LoVo (cell line): ENCODE results near the gene SEMA4D.

ENCODE experiments used
- DNase-seq: peaks from one replicate; pipeline ENCODE4 v3.0.0-alpha.2; 2016; ENCODE audit warnings: low spot score

Gene SEMA4D

GRCh38 chr9:89465726-89466308 lies 32.1 kb downstream of the SEMA4D start:
- no peak for DNase-seq

- DNase-seq = no peak
Measured at GRCh38 chr9:89465001-89465451, 32.9 kb downstream of the SEMA4D start.

- DNase-seq = no peak
Measured at GRCh38 chr9:89464300-89464901, 33.5 kb downstream of the SEMA4D start.

GRCh38 chr9:89462817-89463683 lies 34.9 kb downstream of the SEMA4D start:
- DNase-seq = no peak

- no peak for DNase-seq
Measured at GRCh38 chr9:89462199-89462598, 35.7 kb downstream of the SEMA4D start.

GRCh38 chr9:89461265-89461664 lies 36.6 kb downstream of the SEMA4D start:
- no peak for DNase-seq

GRCh38 chr9:89460551-89460950 lies 37.4 kb downstream of the SEMA4D start:
- no peak for DNase-seq

- DNase-seq = no peak
Measured at GRCh38 chr9:89458768-89459496, 39.0 kb downstream of the SEMA4D start.

- DNase-seq = no peak
Measured at GRCh38 chr9:89457376-89457855, 40.5 kb downstream of the SEMA4D start.

GRCh38 chr9:89455356-89455824 lies 42.5 kb downstream of the SEMA4D start:
- no peak for DNase-seq

GRCh38 chr9:89454498-89455355 lies 43.2 kb downstream of the SEMA4D start:
- DNase-seq = no peak

- DNase-seq = no peak
Measured at GRCh38 chr9:89453452-89453851, 44.5 kb downstream of the SEMA4D start.

- DNase-seq = no peak
Measured at GRCh38 chr9:89452561-89452960, 45.4 kb downstream of the SEMA4D start.

- DNase-seq = no peak
Measured at GRCh38 chr9:89450213-89450612, 47.7 kb downstream of the SEMA4D start.

- no peak for DNase-seq
Measured at GRCh38 chr9:89449261-89449671, 48.6 kb downstream of the SEMA4D start.

GRCh38 chr9:89448821-89449220 lies 49.1 kb downstream of the SEMA4D start:
- no peak for DNase-seq

GRCh38 chr9:89448381-89448780 lies 49.5 kb downstream of the SEMA4D start:
- no peak for DNase-seq

GRCh38 chr9:89447416-89447815 lies 50.5 kb downstream of the SEMA4D start:
- DNase-seq = no peak

- DNase-seq = no peak
Measured at GRCh38 chr9:89446961-89447310, 51.0 kb downstream of the SEMA4D start.

- no peak for DNase-seq
Measured at GRCh38 chr9:89446261-89446960, 51.5 kb downstream of the SEMA4D start.

- no peak for DNase-seq
Measured at GRCh38 chr9:89445801-89446251, 52.1 kb downstream of the SEMA4D start.
